Testis (tissue), 3 donors: ENCODE results near the gene ATP6V1G1. TPM values are rescaled to one million over a fixed set of nuclear protein-coding genes. Genes with fewer than 3 reads are reported as not detected.
A peak's percentile ranks its signal among the peaks of the same experiment; 100 is the strongest.

Source experiments
- DNase-seq: peaks from one replicate; pipeline ENCODE4 v3.0.0-alpha.2; 2019
- H3K27ac ChIP-seq, 2 donors: fragments of 200-600 bp; sonication (generic); one replicate each; pipeline ENCODE4 v1.5.1; 2019
- H3K27me3 ChIP-seq: fragments of 200-600 bp; sonication (generic); one replicate; pipeline ENCODE4 v1.5.1; 2019
- H3K36me3 ChIP-seq: fragments of 200-600 bp; sonication (generic); one replicate; pipeline ENCODE4 v1.5.1; 2017; ENCODE audit warnings: low read depth; ENCODE audit errors: missing control alignments
- H3K4me1 ChIP-seq: fragments of 200-600 bp; sonication (generic); one replicate; pipeline ENCODE4 v1.5.1; 2019
- H3K4me3 ChIP-seq, 2 donors: fragments of 200-600 bp; sonication (generic); one replicate each; pipeline ENCODE4 v1.5.1; 2017 to 2019
- H3K9me3 ChIP-seq: fragments of 200-600 bp; sonication (generic); one replicate; pipeline ENCODE4 v1.5.1; 2017
- POLR2A ChIP-seq: fragments of 450-650 bp; IDR thresholded peaks from one replicate; pipeline ENCODE4 v1.6.1; 2017; ENCODE audit warnings: antibody characterized with exemption, mild to moderate bottlenecking, moderate library complexity
- WGBS, 2 donors: methylation state at CpG; one replicate each; pipeline ENCODE4 v1.1.5; 2018; 5-methylcytosine and 5-hydroxymethylcytosine counted together
- intact Hi-C: fragments of 100-400 bp; cut with DNase I; formaldehyde crosslinking; loops from one replicate; pipeline ENCODE4 v1.15.1; 2023; ENCODE audit warnings: low total_unique reads
- polyA plus RNA-seq: library from polyadenylated mRNA; stranded (reverse); fragments of 350-450 nt; fragmentation: Illumina TruSeq; extraction: RNeasy Lipid Tissue Mini Kit (QIAGEN cat#74804); gene quantifications from one replicate; pipeline ENCODE4 v1.2.3, GENCODE V29; 2014; ENCODE audit warnings: low read depth, low replicate concordance; ENCODE audit not compliant: insufficient read depth
- total RNA-seq, 2 donors: library from RNA; depleted of rRNA; stranded (reverse); fragments of >200 nt; gene quantifications; one replicate each; pipeline ENCODE4 v1.2.3, GENCODE V29; 2016
- TF ChIP-seq, protein P1 (sequence below), 3 experiments: fragments of 450-650 bp in 2 of 3; fragments of 200-600 bp in 1 of 3; sonication (generic) in 1 of 3; IDR thresholded peaks; one replicate each; pipeline ENCODE4 v1.5.1; 2016 to 2019; ENCODE audit warnings: antibody characterized with exemption in 3 of 3, mild to moderate bottlenecking in 2 of 3, moderate library complexity in 1 of 3

The ATP6V1G1 gene
- total and polyA plus RNA-seq, 3 donors from 2014 or later: 215 to 243 (median 233) TPM

DNA sequence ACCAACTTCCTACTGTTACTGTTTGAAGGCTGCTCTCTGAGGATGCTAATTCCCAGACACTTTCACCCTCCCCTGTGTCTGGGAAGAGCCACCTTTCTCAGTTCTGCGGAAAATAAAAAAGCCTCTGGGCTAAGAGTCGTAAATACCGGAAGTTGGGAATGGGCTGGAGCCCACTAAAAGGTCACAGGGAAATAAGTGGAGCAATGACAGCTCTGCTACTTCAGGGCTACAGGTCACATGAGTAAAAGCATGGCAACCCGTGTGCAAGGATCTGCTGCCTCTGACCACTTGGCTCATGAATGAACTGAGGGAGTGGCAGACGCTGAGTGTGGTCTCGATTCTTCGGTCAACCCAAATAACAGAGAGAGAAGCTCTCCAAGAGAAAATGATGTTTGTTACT lies 25.8 kb upstream of the ATP6V1G1 start:
- WGBS, 2 donors: 72 to 76% methylated on average over 7 of the region's 7 CpGs
- Histone ChIP-seq H3K4me3 (no peak overlapping the region), H3K27ac (no peak overlapping the region), H3K27me3 (no peaks in the 10 kb centered on the region), H3K4me1 (no peaks in the 10 kb centered on the region), H3K36me3 (no peaks in the 10 kb centered on the region), H3K9me3 (no peaks in the 10 kb centered on the region)
- no peak for DNase-seq
- TF ChIP-seq, protein P1, sequence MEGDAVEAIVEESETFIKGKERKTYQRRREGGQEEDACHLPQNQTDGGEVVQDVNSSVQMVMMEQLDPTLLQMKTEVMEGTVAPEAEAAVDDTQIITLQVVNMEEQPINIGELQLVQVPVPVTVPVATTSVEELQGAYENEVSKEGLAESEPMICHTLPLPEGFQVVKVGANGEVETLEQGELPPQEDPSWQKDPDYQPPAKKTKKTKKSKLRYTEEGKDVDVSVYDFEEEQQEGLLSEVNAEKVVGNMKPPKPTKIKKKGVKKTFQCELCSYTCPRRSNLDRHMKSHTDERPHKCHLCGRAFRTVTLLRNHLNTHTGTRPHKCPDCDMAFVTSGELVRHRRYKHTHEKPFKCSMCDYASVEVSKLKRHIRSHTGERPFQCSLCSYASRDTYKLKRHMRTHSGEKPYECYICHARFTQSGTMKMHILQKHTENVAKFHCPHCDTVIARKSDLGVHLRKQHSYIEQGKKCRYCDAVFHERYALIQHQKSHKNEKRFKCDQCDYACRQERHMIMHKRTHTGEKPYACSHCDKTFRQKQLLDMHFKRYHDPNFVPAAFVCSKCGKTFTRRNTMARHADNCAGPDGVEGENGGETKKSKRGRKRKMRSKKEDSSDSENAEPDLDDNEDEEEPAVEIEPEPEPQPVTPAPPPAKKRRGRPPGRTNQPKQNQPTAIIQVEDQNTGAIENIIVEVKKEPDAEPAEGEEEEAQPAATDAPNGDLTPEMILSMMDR (IDR thresholded peaks at IDR 0.05): no peak
- no peak for TF ChIP-seq POLR2A
- intact Hi-C loops: no loop called here

DNA sequence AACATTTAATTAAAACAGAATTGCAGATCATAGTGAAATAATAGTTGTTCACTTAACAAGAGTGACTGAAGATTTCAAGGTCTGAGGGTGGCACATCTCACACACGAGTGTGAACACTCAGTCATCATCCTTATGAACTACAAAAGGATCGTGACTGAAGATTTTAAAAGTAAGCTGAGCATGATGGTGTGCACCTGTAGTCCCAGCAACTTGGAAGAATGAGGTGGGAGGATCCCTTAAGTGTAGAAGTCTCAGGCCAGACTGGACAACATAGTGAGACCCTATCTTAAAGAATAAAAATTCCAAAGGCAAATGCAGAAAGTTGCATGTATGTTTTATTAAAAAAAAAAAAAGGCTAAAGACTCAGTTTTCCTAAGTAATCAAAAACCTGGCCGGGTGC lies 22.4 kb upstream of the ATP6V1G1 start:
- Histone ChIP-seq H3K36me3 (no peaks in the 10 kb centered on the region), H3K4me1 (no peaks in the 10 kb centered on the region), H3K27me3 (no peaks in the 10 kb centered on the region), H3K9me3 (no peaks in the 10 kb centered on the region), H3K4me3 (no peak overlapping the region), H3K27ac (no peak overlapping the region)
- intact Hi-C loops: no loop called here
- DNase-seq: no peak
- TF ChIP-seq, protein P1 (IDR thresholded peaks at IDR 0.05): no peak
- no peak for TF ChIP-seq POLR2A
- WGBS, 2 donors: 75 to 80% methylated on average over 3 of the region's 3 CpGs

DNA sequence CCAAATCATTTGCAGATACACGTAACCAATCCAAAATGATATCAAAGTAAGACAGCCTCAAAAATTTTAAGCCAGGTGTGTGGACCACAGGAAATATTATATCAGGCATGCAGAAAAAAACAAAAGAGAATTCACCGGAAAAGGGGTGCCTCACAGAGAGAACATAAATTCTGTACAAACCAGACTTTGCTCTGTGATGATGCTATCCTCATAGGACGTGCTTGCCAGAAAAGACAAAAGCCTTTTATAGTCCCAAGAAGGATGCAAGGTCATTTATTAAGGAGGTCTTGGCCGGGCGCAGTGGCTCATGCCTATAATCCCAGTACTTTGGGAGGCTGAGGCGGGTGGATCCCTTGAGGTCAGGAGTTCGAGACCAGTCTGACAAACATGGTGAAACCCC lies 16.8 kb upstream of the ATP6V1G1 start:
- peak; percentile 25 for DNase-seq
- no peaks in the 10 kb centered on the region for H3K36me3 ChIP-seq
- TF ChIP-seq POLR2A: no peak
- TF ChIP-seq, protein P1 (IDR thresholded peaks at IDR 0.05): no peak
- intact Hi-C loops: no loop called here
- WGBS, 2 donors: 59 to 70% methylated on average over 7 of the region's 7 CpGs
- no peaks in the 10 kb centered on the region for H3K9me3 ChIP-seq
- no peak overlapping the region for H3K27ac ChIP-seq
- H3K27me3 ChIP-seq: no peaks in the 10 kb centered on the region
- no peaks in the 10 kb centered on the region for H3K4me1 ChIP-seq
- no peak overlapping the region for H3K4me3 ChIP-seq

DNA sequence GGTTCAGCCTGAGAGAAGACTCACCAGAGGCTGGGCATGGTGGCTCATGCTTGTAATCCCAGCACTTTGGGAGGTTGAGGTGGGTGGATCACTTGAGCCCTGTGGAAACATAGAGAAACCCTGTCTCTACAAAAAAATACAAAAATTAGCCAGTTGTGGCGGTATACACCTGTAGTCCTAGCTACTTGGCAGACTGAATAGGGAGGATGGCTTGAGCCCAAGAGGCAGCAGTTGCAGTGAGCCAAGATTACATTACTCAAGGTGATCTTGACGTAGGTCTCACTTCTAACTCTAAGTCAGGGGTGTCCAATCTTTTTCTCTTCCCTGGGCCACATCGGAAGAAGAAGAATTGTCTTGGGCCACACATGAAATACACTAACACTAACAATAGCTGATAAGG lies 16.2 kb upstream of the ATP6V1G1 start:
- Histone ChIP-seq H3K9me3 (no peaks in the 10 kb centered on the region), H3K27ac (no peak overlapping the region), H3K36me3 (no peaks in the 10 kb centered on the region), H3K27me3 (no peaks in the 10 kb centered on the region), H3K4me3 (no peak overlapping the region), H3K4me1 (no peaks in the 10 kb centered on the region)
- no peak for DNase-seq
- 72 to 86% methylated on average over 3 of the region's 3 CpGs for WGBS, 2 donors
- intact Hi-C loops: no loop called here
- no peak for TF ChIP-seq POLR2A
- TF ChIP-seq, protein P1 (IDR thresholded peaks at IDR 0.05): no peak

DNA sequence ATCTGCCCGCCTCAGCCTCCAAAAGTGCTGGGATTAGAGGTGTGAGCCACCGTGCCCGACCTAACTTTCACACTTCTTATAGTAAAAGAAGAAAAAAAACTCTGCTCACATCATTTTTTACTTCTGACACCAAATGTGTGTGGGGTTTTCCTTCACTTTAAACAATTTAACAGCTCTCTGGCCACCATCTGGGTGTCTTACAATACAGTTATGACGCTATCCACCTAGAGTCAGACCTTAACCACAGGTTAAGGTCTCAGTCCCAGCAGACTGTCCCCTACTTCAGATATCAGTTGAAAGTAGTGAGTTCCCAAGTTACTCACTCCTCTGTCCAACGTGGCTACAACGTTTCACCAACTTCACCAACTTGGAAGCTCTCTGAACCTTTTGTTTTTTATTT lies 15.4 kb upstream of the ATP6V1G1 start:
- Histone ChIP-seq H3K27ac (no peak overlapping the region), H3K36me3 (no peaks in the 10 kb centered on the region), H3K4me3 (no peak overlapping the region), H3K9me3 (no peaks in the 10 kb centered on the region), H3K27me3 (no peaks in the 10 kb centered on the region), H3K4me1 (no peaks in the 10 kb centered on the region)
- DNase-seq: no peak
- intact Hi-C loops: no loop called here
- WGBS, 2 donors: 80 to 86% methylated on average over 6 of the region's 6 CpGs
- TF ChIP-seq, protein P1 (IDR thresholded peaks at IDR 0.05): no peak
- TF ChIP-seq POLR2A: no peak
